GM21423 (cell line): Measurements from ENCODE around the gene FAM98C.
"Not testable (repeated sequence)": the region's sequence is repeated elsewhere in the genome, so short reads cannot be mapped to it uniquely, and the experiment has no call there.

ENCODE experiments used
- ATAC-seq: cut with Tn5 transposase; IDR thresholded peaks from one replicate; pipeline ENCODE4 v1.9.1; 2021; ENCODE audit warnings: mild to moderate bottlenecking, moderate library complexity; ENCODE audit not compliant: unreplicated experiment

The FAM98C gene

DNA sequence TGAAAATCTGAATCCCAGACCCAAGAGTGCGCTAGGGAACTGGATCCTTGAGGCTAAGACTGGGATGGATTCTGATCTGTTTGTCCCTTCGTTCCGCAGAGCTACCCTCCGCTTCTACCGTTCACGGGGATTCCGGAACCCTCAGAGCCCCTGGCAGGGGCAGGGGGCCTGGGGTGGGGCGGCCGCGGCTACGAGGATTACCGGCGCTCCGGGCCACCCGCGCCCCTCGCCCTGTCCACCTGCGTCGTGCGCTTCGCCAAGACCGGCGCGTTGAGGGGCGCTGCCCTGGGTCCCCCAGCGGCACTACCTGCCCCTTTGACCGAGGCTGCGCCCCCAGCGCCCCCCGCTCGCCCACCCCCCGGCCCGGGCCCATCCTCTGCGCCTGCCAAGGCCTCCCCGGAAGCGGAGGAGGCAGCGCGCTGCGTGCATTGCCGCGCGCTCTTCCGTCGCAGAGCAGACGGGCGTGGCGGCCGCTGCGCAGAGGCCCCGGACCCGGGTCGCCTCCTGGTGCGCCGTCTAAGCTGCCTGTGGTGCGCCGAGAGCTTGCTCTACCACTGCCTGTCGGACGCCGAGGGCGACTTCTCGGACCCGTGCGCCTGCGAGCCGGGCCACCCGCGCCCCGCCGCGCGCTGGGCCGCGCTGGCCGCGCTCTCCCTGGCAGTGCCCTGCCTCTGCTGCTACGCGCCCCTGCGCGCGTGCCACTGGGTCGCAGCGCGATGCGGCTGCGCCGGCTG is 7.3 kb upstream of the FAM98C start:
- no peak for ATAC-seq

DNA sequence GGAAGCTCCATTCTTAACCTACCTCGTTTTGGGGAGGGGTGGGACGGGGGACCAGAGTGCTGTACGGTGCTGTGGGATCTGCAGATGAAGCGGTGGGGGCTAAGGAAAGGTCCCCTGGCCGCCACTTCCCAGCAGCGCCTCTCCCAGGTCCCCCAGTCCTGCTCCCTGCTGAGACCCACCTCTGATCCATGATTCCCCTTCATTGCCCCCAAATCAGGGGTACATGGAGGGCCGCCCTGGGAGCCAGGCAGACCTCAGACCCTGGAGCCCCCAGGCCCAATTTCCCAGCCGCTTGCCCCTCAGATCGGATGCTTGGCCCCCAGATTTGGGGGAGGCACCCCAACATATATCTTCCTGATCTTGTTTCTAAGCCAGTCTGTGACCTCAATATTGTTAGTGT is 3.8 kb upstream of the FAM98C start:
- ATAC-seq = no peak

DNA sequence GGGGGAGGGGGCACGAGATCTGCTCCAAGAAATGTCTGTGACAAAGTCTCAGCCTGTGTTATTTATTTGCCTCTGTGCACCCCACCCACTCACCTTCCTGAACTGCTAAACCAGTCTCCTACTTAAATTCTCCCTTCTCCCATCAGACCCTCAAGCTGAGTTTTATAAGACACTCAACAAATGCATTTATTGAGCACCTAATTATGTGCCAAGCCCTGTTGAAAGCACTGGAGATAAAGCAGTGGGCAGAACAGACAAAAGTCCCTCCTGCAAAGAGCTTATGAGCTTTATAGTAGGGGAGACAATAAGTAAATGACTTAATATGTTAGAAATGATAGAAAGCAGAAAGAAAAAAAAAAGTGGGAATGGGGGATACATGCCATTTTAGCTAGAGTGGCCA is 3.4 kb upstream of the FAM98C start:
- ATAC-seq = no peak

DNA sequence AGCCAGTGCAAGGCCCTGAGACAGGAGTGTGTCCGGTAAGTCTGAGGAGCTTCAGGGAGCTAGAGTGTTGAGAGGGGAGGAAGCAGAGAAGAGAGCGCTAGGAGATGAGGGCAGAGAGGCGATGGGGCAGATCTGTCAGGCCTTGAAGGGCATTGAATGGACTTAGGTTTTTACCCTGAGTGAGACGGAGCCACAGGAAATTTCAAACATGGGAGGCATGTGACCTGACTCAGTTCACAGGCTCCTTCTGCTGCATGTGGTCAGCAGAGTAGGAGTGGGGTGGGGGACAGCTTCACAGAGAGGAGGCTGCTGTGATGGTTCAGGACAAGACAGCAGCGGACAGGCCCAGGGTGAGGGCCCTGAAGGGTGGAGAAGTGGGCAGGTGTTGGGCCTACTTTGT is 2.5 kb upstream of the FAM98C start:
- ATAC-seq = no peak

DNA sequence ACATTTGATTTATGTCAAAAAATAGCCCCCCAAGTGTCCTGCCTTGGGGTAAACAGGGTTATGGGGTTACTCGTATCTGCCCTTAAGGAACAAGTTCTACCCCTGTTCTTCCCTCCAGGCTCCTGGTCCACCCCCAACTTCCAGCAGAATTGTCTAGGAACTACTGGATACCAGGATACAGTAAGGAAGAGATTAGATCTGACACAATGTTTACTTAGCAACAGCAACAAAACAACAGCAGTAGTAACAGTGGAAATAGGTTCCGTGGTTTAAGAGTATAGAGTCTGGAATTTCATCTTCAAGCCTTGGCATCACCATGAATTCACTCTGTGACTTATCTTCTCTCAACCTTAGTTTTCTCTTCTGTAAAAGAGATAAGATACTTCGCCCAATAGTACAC is 1.7 kb upstream of the FAM98C start:
- no peak for ATAC-seq

DNA sequence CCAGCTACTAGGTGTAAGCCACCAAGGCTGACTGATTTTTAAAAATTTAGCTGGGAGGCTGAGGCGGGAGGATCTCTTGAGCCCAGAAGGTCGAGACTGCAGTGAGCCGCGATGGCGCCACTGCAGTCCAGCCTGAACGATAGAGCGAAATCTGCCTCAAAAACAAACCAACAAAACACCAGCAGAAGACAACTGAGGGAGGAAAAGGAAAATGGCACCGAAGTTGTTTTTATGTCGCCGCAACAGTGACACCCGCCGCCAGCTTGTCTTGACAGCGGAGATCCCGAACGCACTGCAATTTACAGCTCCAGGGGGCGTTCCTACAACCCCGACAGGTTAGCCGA is 298 bp upstream of the FAM98C start:
- ATAC-seq = no peak

DNA sequence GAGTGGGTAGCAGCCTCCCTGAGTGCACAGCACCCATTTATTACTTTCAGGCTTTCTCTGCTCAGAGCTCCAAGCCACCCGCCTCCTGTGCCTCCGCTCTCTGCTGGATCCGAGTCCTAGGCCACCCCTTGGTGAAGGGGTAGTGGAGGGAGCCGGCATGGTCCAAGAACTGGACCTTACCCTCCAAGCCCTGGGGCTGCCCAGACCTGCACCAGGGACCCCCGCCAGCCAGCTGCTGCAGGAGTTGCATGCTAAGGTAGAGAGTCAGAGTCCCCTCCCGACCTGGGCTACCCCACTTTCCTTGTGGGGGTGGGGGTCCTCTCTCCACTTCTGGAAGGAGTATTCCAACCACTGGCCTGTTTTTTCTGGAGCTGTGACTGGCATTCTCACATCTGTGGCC is 2.0 kb downstream of the FAM98C start:
- no peak for ATAC-seq

DNA sequence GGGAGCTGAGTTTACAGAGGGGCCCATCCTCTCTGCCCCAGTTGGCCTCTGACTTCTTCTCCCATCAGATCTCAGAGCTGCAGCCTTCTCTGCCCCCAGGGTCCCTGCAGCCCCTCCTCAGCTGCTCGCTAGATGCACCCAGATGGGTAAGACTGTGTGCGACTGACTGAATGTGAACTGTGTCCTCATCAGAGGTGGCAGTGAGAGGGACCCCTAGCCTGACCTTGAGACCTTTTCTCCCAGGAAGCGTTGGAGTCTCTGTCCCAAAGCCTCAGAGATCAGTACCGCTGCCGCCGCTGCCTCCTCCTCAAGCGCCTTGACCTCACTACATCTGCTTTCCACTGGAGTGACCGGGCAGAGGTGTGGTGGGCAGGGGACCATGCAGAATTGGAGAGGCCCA is 2.4 kb downstream of the FAM98C start:
- no peak for ATAC-seq

DNA sequence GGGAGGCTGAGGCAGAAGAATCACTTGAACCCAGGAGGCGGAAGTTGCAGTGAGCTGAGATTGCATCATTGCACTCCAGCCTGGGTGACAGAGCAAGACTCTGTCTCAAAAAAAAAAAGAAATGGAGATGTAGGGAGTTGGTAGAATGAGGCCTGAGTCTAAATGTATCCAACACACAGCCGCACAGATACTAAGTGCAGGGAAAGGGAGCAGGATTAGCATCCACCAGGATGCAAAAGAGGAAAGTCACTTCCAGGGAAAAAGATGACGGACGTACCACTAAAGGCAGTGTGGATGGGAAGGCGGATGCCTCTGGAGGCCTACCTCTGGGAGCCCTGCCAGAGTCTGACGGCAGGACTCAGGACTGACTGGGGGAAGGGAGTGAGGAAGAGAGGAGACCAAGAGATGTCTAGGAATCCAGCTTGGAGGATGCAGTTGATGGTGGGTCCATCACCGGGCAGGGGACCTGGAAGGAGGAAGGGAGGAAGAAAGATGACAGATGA is 6.8 kb downstream of the FAM98C start:
- no peak for ATAC-seq

DNA sequence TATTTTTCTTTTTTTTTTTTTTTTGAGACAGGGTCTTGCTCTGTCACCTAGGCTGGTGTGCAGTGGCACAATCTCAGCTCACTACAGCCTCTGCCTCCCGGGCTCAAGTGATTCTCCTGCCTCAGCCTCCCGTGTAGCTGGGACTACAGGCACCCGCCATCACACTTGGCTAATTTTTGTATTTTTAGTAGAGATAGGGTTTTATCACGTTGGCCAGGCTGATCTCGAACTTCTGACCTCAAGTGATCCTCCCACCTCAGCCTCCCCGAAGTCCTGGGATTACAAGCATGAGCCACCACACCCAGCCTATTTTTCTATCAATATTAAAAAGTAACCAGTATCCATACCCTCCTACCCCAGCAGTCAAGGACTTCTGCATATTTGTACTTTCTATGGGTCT is 7.5 kb downstream of the FAM98C start:
- ATAC-seq = not testable (repeated sequence)

DNA sequence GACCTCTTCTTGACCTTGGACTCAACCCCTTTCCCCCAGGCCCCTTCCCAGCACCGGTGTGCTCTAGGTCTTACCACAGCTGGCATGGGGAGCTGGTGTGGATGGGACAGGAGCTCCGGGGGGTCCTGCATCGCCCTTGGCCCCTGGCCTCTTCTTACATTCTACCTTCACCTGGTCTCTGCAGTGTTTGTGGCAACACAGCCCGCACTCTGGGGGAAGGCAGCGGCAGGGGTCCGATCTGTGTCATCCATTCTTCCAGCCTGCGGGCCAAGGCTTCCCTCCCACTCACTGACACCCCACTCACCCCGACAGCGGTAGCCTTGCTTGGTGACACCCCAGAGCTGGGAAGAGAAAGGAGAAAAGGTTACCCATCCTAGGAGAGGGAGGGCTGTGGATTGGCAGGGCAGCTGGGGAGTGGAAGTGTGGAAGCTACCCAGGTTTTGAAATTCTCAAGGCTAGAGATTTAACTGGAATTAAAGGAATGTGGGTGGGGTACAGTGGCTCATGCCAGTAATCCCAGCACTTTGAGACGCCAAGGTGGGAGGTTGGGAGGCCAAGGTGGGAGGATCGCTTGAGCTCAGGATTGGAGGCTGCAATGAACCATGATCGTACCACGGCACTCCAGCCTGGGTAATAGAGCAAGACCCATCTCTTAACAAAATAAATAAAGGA is 8.3 kb downstream of the FAM98C start:
- no peak for ATAC-seq

DNA sequence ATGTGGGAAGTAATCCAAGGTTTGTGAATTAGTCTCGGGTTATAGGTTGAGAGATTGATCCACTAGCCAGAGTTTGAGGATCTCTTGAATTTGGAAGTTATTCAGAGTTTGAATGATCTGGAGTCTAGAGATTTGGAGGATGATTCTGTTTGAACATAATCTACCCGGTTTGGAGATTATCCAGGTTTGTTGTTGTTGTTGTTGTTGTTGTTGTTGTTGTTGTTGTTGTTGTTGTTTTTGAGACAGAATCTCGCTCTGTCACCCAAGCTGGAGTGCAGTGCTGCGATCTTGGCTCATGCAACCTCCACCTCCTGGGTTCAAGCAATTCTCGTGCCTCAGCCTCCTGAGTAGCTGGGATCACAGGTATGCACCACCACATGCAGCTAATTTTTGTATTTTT is 9.0 kb downstream of the FAM98C start:
- not testable (repeated sequence) for ATAC-seq

DNA sequence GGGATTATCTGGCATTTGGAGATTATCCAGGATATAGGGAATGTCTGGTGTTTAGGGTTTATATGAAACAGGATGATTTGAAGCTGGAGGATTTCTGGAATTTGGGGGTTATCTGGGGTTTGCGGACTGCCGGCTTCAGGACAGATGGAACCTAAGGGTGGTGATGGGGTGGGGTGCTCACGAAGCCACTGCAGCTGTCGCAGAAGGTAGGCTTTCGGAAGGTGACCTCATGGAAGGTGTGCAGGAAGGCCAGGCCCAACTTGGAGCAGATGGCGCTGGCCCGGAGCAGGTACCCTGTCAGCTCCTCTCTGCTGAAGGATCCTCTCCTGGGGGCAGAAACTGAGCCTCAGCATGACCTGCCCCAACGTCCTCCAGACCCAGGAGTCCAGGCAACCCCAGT is 9.6 kb downstream of the FAM98C start:
- ATAC-seq = no peak

DNA sequence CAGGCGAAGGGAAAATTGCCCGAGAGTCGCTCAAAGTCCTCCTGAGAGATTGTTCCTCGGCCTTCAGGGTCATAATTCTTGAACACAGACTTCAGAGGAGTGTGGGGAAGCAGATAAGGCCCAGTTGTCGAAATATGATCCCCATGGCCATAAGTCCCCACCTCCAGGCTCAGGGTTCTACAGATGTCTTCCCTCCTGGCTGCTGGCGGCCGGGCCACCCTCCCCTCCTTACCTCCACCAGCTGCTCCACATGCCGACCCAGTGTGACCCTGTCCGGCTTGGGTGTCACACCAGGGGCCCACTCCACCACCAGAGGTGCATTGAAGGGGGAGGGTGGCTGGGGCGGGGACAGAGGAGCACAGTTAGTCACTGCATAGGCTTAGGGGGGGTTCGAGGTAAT is 10.1 kb downstream of the FAM98C start:
- ATAC-seq = no peak

DNA sequence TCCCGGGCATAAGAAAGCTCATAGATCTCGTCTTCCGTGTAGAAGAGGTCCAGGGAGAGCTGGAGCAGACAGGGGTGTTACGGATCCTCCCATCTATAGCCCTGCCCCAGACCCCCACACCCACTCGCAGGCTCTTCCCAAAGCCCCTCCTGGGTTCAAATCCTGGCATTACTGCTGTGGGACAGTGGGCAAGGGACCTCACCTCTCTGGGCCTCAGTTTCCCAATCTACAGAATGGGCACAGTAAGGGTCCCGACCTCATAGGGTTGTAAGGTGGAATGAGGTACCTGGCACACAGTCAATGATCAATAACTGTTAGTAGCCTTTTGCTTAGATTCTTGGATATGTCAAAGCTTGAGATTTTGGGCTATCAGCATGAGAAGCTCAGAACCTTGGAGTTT is 10.5 kb downstream of the FAM98C start:
- ATAC-seq = no peak

DNA sequence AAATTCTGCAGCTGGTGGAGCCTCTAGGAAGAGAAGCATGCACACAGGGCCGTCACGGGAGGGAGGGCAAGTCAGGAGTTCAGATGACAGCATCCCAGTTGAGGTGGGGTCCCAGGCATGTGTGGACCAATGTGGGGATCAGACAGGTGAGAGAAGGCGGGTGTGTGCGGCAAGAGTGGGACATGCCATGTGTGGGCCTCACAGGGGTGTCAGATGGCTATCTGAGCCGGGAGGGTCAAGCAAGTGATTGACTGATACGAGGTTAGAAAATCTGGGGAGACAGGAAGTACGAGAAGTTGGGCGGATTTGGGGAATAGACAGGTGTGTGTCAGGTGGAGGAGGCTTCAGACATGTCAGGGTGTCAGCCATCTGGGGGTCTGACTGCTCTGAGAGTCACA is 14.3 kb downstream of the FAM98C start:
- ATAC-seq = no peak

DNA sequence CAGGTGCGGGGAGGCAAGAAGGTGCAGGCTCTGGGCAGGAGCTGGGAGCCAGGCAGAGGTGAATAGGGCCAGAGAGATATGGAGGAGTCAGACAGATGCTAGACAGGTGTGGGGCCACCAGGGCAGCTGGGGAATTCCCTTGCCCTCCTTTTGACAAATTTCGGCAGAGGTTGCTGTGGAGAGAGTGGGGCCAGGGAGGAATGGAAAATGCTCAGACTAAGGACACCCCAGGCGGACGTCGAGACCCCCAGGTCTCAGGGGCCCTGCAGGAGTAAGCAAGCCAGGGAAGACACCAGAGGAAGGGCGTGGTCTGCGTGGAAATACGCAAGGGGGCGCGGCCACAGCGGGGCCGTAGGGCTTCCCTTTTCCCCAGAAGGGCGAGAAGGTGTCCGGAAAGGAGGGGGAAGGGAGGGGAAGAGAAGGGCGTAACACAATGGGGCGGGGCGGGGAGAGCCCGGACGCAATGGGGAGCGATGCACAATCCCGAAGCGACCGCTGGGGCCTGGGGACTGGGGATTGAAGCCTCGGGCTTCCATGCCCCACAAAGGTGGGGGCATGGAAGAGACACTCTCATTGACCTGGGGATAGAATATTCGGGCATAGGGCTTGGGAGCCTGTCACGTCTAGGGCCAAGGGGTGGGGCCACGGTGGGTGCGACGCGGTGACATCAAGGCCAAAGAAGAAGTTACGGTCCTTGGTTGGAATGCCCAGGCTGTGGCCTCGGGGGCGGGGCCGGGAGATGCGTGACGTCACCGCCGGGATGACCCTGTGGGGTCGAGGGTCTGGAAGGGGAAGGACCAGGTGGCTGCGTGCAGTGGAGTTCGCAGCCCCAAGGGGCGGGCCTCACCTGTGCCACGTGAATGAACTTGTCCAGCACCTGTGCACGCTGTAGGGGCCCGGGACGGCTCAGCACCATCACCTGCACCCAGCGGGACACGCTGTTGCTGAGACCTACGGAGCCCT is 14.9 kb downstream of the FAM98C start:
- no peak for ATAC-seq

DNA sequence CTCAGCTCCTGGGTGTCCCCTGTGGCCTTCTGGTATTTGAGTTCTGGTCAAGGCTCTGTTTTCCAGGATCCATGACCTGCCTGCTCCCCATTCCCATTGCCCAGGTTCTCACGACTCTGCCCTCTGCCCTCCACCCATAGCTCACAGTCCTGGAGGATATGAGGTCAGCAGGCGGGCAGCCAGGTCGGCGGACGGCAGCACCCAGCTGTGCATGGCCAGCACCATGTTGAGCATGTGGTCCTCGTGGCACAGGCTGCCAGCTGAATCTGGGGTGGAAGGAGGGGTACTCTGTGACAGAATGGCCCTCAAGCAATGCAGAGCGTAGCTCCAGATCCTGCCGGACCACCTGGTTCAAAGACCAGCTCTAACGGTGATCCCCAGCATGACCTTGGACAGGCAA is 18.0 kb downstream of the FAM98C start:
- no peak for ATAC-seq

DNA sequence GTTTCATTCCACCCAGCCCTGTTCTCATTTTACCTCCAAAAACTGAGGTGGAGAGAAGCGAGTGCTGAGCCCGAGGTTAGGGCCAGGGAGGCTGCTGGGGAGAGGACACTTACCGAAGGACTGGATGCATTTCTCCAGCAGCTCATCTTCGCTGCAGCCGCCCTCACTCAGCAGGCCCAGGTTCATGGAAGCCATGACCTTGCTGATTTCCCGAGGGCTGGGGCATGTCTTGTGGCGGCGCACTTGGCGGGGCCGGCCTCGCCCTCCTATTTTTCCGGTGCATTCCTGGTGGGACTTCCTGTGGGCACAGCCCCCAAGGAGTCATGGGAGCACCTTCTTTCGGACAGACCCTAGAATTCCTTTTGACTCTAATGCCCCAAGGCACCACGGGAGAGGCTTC is 19.0 kb downstream of the FAM98C start:
- no peak for ATAC-seq

DNA sequence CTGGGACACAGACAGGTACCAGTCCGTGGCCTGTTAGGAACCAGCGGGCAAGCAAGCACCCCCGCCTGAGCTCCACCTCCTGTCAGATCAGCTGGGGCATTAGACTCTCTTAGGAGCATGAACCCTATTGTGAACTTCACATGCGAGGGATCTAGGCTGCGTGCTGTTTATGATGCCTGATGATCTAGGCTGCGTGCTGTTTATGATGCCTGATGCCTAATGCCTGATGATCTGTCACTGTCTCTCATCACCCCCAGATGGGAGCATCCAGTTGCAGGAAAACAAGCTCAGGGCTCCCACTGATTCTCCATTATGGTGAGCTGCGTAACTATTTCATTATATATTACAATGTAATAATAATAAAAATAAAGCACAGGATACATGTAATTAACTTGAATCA is 19.5 kb downstream of the FAM98C start:
- ATAC-seq = no peak

DNA sequence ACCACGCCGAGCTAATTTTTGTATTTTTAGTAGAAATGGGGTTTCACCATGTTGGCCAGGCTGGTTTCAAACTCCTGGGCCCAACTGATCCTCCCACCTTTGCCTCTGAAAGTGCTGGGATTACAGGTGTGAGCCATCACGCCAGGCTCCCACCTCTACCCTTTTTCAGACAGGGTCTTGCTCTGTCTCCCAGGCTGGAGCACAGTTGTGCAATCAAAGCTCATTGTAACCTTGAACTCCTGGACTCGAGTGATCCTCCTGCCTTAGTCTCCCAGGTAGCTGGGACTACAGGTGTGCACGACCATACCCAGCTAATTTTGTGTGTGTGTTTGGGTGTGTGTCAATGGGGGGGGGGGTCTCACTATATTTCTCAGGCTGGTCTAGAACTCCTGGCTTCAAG is 21.4 kb downstream of the FAM98C start:
- ATAC-seq = no peak
